Fibroblast of villous mesenchyme (primary cell): ENCODE data around the gene TMED4. TPM values are rescaled to one million over a fixed set of nuclear protein-coding genes. Genes with fewer than 3 reads are reported as not detected.
"Not testable (repeated sequence)": the region's sequence is repeated elsewhere in the genome, so short reads cannot be mapped to it uniquely, and the experiment has no call there.

Experiments used
- DNase-seq: peaks from one replicate; pipeline ENCODE4 v3.0.0-alpha.2; 2010; ENCODE audit warnings: low read depth
- H3K4me3 ChIP-seq: 2 replicates; pipeline ENCODE4 v1.5.1; 2011; ENCODE audit warnings: low read depth, mild to moderate bottlenecking, low read length
- CTCF ChIP-seq: IDR thresholded peaks from 2 replicates; pipeline ENCODE4 v1.5.1; 2012; ENCODE audit warnings: low read depth, mild to moderate bottlenecking, low read length; ENCODE audit not compliant: insufficient read depth
- total RNA-seq: library from RNA; depleted of rRNA; stranded (reverse); fragments of >200 nt; gene quantifications from 2 replicates; pipeline ENCODE4 v1.2.3, GENCODE V29; 2012

Gene TMED4
- total RNA-seq, 1 donor = 84.2 TPM

GRCh38 chr7:44564606-44565005 lies 17.4 kb downstream of the TMED4 start:
- no peak for TF ChIP-seq CTCF
- DNase-seq = no peak
- H3K4me3 ChIP-seq = no peak overlapping the region

- H3K4me3 ChIP-seq = no peak overlapping the region
These were observed 18.8 kb downstream of the TMED4 start for GRCh38 chr7:44563171-44563679.

GRCh38 chr7:44562622-44562962 lies 19.4 kb downstream of the TMED4 start:
- not testable (repeated sequence) for H3K4me3 ChIP-seq, DNase-seq

More at GRCh38 chr7:44563171-44563679, 18.8 kb downstream of the TMED4 start:
- no peak for TF ChIP-seq CTCF
- DNase-seq = no peak

GRCh38 chr7:44561962-44562621 lies 19.9 kb downstream of the TMED4 start:
- H3K4me3 ChIP-seq = no peak overlapping the region
- no peak for TF ChIP-seq CTCF
- DNase-seq = peak; percentile 71

GRCh38 chr7:44561481-44561880 lies 20.6 kb downstream of the TMED4 start:
- H3K4me3 ChIP-seq = no peak overlapping the region
- no peak for DNase-seq
- no peak for TF ChIP-seq CTCF

GRCh38 chr7:44559485-44559884 lies 22.5 kb downstream of the TMED4 start:
- no peak for TF ChIP-seq CTCF
- DNase-seq = no peak
- no peak overlapping the region for H3K4me3 ChIP-seq

GRCh38 chr7:44557485-44557884 lies 24.5 kb downstream of the TMED4 start:
- no peak for TF ChIP-seq CTCF
- no peak for DNase-seq
- no peak overlapping the region for H3K4me3 ChIP-seq
